ENCODE measurements around the gene OR13C8. TPM values are rescaled to one million over a fixed set of nuclear protein-coding genes. Genes with fewer than 3 reads are reported as not detected.
"Not testable (repeated sequence)": the region's sequence is repeated elsewhere in the genome, so short reads cannot be mapped to it uniquely, and the experiment has no call there.

Gene OR13C8, protein sequence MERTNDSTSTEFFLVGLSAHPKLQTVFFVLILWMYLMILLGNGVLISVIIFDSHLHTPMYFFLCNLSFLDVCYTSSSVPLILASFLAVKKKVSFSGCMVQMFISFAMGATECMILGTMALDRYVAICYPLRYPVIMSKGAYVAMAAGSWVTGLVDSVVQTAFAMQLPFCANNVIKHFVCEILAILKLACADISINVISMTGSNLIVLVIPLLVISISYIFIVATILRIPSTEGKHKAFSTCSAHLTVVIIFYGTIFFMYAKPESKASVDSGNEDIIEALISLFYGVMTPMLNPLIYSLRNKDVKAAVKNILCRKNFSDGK
- polyA plus RNA-seq (ENCODE audit: low read depth in 6 of 6): not detected

DNA sequence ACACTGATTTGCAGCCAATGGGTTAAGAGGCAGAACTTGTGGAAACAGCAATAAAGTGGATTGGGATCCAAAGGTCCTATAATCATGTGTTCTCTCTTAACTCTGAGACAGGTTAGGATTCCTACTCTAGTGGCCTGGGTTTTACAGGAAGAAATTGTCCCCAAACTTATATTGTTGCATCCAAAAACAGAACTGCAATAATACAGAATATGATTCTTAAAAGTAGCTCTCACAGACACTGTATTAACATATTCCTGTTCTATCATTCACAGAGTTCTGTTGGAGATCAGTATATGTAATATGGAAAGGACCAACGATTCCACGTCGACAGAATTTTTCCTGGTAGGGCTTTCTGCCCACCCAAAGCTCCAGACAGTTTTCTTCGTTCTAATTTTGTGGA, at the start of gene OR13C8:
OR13C8 (plus strand) TSS at position 301 of the 400 bp plus-strand sequence; CDS start at position 301, 0 bp downstream.
- H3K9me3 Mint-ChIP-seq: peaks cover 0 to 27% (median 11%) of the 10 kb centered on the region in 7 donors
- H3K27me3 Mint-ChIP-seq: no peaks in the 10 kb centered on the region
- DNase-seq: no peak
- no peak for ATAC-seq (ENCODE audit: low read depth in 2 of 2)
- H3K4me3 Mint-ChIP-seq: no peak within 1 kb of the TSS
- H3K4me1 Mint-ChIP-seq: no peaks in the 10 kb centered on the region
- H3K27ac Mint-ChIP-seq: no peak within 1 kb of the TSS
- H3K36me3 Mint-ChIP-seq: peaks cover 5 to 6% of the 10 kb centered on the region in 2 donors

DNA sequence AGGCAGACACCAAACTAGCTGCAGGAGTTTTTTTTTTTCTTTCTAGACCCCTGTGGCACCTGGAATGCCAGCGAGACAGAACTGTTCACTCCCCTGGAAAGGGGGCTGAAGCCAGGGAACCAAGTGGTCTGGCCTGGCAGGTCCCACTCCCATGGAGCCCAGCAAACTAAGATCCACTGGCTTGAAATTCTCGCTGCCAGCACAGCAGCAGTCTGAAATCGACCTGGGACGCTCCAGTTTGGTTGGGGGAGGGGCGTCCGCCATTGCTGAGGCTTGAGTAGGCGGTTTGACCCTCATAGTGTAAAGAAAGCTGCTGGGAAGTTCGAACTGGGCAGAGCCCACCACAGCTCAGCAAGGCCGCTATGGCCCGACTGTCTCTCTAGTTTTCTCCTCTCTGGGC, 48.7 kb upstream of the OR13C8 start:
- not testable (repeated sequence) for H3K4me3 Mint-ChIP-seq; ATAC-seq (ENCODE audit: low read depth in 2 of 2); DNase-seq; H3K9me3 Mint-ChIP-seq; H3K36me3 Mint-ChIP-seq; H3K27ac Mint-ChIP-seq; H3K27me3 Mint-ChIP-seq; H3K4me1 Mint-ChIP-seq

DNA sequence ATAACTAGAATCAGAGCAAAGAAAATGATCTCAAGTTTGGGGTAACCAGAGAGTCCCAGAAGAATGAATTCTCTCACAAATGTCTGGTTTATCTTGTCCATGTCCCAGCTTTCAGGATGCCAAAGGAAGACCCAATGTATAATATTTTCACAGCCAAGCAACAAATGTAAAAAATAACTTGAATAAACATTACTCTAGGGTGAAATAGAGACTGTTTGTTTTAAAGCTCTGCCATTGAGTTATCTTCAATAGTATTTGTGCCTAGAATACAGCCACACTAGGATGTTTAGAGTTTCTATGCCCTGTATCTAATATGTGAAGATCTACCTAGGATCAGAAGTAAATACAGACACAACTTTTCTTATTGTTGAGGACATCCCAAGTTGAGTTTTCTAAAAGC, 41.9 kb upstream of the OR13C8 start, which contains the start of gene OR13C4:
OR13C4 (minus strand) TSS at position 101 of the 400 bp plus-strand sequence; CDS start at position 101, 0 bp downstream.
- no peak for ATAC-seq (ENCODE audit: low read depth in 2 of 2)
- H3K27ac Mint-ChIP-seq: no peak within 1 kb of the TSS

GRCh38 chr9:104536756-104537155, 32.2 kb upstream of the OR13C8 start, which contains the start of gene OR13C3:
Gene OR13C3 (minus strand): TSS chr9:104536856. CDS start chr9:104536723, 133 bp downstream.
- no peaks in the 10 kb centered on the region for H3K36me3 Mint-ChIP-seq
- ATAC-seq (ENCODE audit: low read depth in 2 of 2): no peak

More for the DNA sequence above, 41.9 kb upstream of the OR13C8 start, which contains the start of gene OR13C4:
- Mint-ChIP-seq H3K4me3 (no peak within 1 kb of the TSS), H3K36me3 (no peaks in the 10 kb centered on the region), H3K4me1 (no peaks in the 10 kb centered on the region), H3K27me3 (no peaks in the 10 kb centered on the region), H3K9me3 (peaks cover 0 to 10% (median 8%) of the 10 kb centered on the region in 7 donors)
- no peak for DNase-seq

DNA sequence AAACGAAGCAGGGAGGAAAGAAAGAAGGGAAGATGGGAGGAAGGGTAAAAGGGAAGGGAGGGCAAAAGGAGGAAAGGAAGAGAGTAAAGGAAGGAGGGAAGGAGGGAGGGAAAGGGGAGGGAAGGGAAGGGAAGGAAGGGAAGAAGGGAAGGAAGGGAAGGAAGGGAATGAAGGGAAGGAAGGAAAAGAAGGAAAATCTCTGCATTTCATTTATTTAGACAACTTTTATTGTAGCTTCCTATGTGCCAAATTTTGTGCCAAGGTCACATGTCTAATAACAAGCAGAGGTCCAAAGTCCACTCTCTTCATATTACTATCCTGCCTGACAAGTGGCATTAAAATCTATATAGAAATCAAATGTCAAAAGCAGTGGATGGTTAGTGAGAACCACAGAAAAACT, 29.7 kb upstream of the OR13C8 start:
- H3K36me3 Mint-ChIP-seq: no peaks in the 10 kb centered on the region
- no peaks in the 10 kb centered on the region for H3K9me3 Mint-ChIP-seq
- no peaks in the 10 kb centered on the region for H3K4me1 Mint-ChIP-seq

More at GRCh38 chr9:104536756-104537155, 32.2 kb upstream of the OR13C8 start, which contains the start of gene OR13C3:
- Mint-ChIP-seq H3K27me3 (peaks cover 0 to 7% (median 5%) of the 10 kb centered on the region in 3 donors), H3K4me3 (no peak within 1 kb of the TSS), H3K4me1 (no peaks in the 10 kb centered on the region), H3K27ac (peak within 1 kb of the TSS in 1 of 6 donors; percentile 36), H3K9me3 (no peaks in the 10 kb centered on the region)
- DNase-seq: no peak

GRCh38 chr9:104544644-104545043, 24.3 kb upstream of the OR13C8 start:
- Mint-ChIP-seq H3K27me3 (no peaks in the 10 kb centered on the region), H3K27ac (no peak overlapping the region), H3K4me3 (no peak overlapping the region), H3K36me3 (no peaks in the 10 kb centered on the region), H3K9me3 (no peaks in the 10 kb centered on the region), H3K4me1 (no peaks in the 10 kb centered on the region)
- DNase-seq (no peak), ATAC-seq (ENCODE audit: low read depth in 2 of 2) (no peak)

More for the DNA sequence above, 29.7 kb upstream of the OR13C8 start:
- ATAC-seq (ENCODE audit: low read depth in 2 of 2) (no peak), DNase-seq (no peak)
- no peak overlapping the region for H3K4me3 Mint-ChIP-seq
- H3K27ac Mint-ChIP-seq: no peak overlapping the region
- H3K27me3 Mint-ChIP-seq: peaks cover 0 to 7% (median 5%) of the 10 kb centered on the region in 3 donors

- H3K27ac Mint-ChIP-seq: no peak overlapping the region
- no peaks in the 10 kb centered on the region for H3K4me1 Mint-ChIP-seq
- H3K27me3 Mint-ChIP-seq: peaks cover 0 to 5% (median 0%) of the 10 kb centered on the region in 3 donors
- DNase-seq (no peak), ATAC-seq (ENCODE audit: low read depth in 2 of 2) (no peak)
- H3K36me3 Mint-ChIP-seq: no peaks in the 10 kb centered on the region
- H3K9me3 Mint-ChIP-seq: peaks cover 5 to 15% (median 6%) of the 10 kb centered on the region in 7 donors
- no peak overlapping the region for H3K4me3 Mint-ChIP-seq
Observed at GRCh38 chr9:104553261-104553660, 15.7 kb upstream of the OR13C8 start.

- Mint-ChIP-seq H3K4me3 (no peak overlapping the region), H3K36me3 (no peaks in the 10 kb centered on the region)
- no peak for DNase-seq
Observed at GRCh38 chr9:104555521-104555920, 13.4 kb upstream of the OR13C8 start.

GRCh38 chr9:104556830-104557634, 11.9 kb upstream of the OR13C8 start:
- peaks cover 0 to 7% (median 0%) of the 10 kb centered on the region in 3 donors for H3K27me3 Mint-ChIP-seq
- H3K4me3 Mint-ChIP-seq: no peak overlapping the region
- no peaks in the 10 kb centered on the region for H3K4me1 Mint-ChIP-seq
- H3K27ac Mint-ChIP-seq: no peak overlapping the region
- no peak for DNase-seq
- H3K9me3 Mint-ChIP-seq: peaks cover 5 to 27% (median 11%) of the 10 kb centered on the region in 7 donors
- H3K36me3 Mint-ChIP-seq: no peaks in the 10 kb centered on the region
- no peak for ATAC-seq (ENCODE audit: low read depth in 2 of 2)

More at GRCh38 chr9:104555521-104555920, 13.4 kb upstream of the OR13C8 start:
- ATAC-seq (ENCODE audit: low read depth in 2 of 2): no peak
- Mint-ChIP-seq H3K27ac (no peak overlapping the region), H3K27me3 (peaks cover 0 to 7% (median 0%) of the 10 kb centered on the region in 3 donors), H3K4me1 (no peaks in the 10 kb centered on the region), H3K9me3 (peaks cover 5 to 27% (median 11%) of the 10 kb centered on the region in 7 donors)

DNA sequence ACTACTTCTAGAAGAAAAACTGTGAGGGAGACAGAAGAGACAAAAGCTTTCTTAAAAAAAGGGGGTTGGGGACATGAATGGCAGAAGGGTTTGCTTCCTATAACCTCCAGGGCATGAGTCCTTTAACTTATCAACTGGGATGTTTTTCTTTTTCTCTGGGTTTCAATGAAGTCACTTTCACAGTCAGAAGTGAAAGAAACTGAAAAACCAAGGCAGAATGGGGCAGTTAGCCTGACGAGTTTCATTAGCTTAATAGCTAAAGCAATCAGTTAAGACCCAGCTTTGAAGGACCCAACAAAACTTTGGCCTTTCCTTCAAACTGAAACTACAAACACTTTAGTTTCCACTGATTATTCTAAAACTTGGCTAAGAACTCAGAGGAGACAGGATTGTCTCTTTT, 4.6 kb upstream of the OR13C8 start:
- peaks cover 0 to 8% (median under 1%) of the 10 kb centered on the region in 7 donors for H3K9me3 Mint-ChIP-seq
- H3K4me3 Mint-ChIP-seq: no peak overlapping the region
- no peak overlapping the region for H3K27ac Mint-ChIP-seq
- no peaks in the 10 kb centered on the region for H3K4me1 Mint-ChIP-seq
- DNase-seq: no peak
- no peak for ATAC-seq (ENCODE audit: low read depth in 2 of 2)
- H3K27me3 Mint-ChIP-seq: no peaks in the 10 kb centered on the region
- no peaks in the 10 kb centered on the region for H3K36me3 Mint-ChIP-seq

- H3K27me3 Mint-ChIP-seq: no peaks in the 10 kb centered on the region
- peaks cover 3 to 31% (median 14%) of the 10 kb centered on the region in 7 donors for H3K9me3 Mint-ChIP-seq
- H3K4me3 Mint-ChIP-seq: no peak overlapping the region
- no peaks in the 10 kb centered on the region for H3K4me1 Mint-ChIP-seq
- DNase-seq (no peak), ATAC-seq (ENCODE audit: low read depth in 2 of 2) (no peak)
- no peak overlapping the region for H3K27ac Mint-ChIP-seq
- H3K36me3 Mint-ChIP-seq: peaks cover 5 to 6% of the 10 kb centered on the region in 2 donors
Observed at GRCh38 chr9:104572612-104573011, 3.6 kb downstream of the OR13C8 start.

- DNase-seq (no peak), ATAC-seq (ENCODE audit: low read depth in 2 of 2) (no peak)
- H3K36me3 Mint-ChIP-seq: peaks cover 5 to 6% of the 10 kb centered on the region in 2 donors
- no peak overlapping the region for H3K4me3 Mint-ChIP-seq
- peaks cover 3 to 28% (median 14%) of the 10 kb centered on the region in 7 donors for H3K9me3 Mint-ChIP-seq
- H3K4me1 Mint-ChIP-seq: no peaks in the 10 kb centered on the region
- H3K27me3 Mint-ChIP-seq: no peaks in the 10 kb centered on the region
- H3K27ac Mint-ChIP-seq: no peak overlapping the region
Observed at GRCh38 chr9:104575456-104575855, 6.5 kb downstream of the OR13C8 start.

- Mint-ChIP-seq H3K27ac (no peak overlapping the region), H3K9me3 (peaks cover 2 to 20% (median 12%) of the 10 kb centered on the region in 7 donors)
Observed at GRCh38 chr9:104577263-104577662, 8.3 kb downstream of the OR13C8 start.

More at GRCh38 chr9:104577263-104577662, 8.3 kb downstream of the OR13C8 start:
- Mint-ChIP-seq H3K4me3 (no peak overlapping the region), H3K36me3 (peaks cover 5 to 6% of the 10 kb centered on the region in 2 donors), H3K4me1 (no peaks in the 10 kb centered on the region), H3K27me3 (no peaks in the 10 kb centered on the region)
- ATAC-seq (ENCODE audit: low read depth in 2 of 2): no peak
- DNase-seq: no peak
